Activated CD4-positive, CD25-positive, alpha-beta regulatory T cell treated with anti-CD3 and anti-CD28 coated beads, Interleukin-2, amount 50 U/mL, for 16 hours (primary cell): ENCODE data around the gene HSPA1A.
A peak's percentile ranks its signal among the peaks of the same experiment; 100 is the strongest.
"Not testable (repeated sequence)": the region's sequence is repeated elsewhere in the genome, so short reads cannot be mapped to it uniquely, and the experiment has no call there.

Experiments used
- DNase-seq: peaks from one replicate; pipeline ENCODE4 v3.0.0-alpha.2; 2020; ENCODE audit warnings: low read depth, low spot score

The HSPA1A gene

DNA sequence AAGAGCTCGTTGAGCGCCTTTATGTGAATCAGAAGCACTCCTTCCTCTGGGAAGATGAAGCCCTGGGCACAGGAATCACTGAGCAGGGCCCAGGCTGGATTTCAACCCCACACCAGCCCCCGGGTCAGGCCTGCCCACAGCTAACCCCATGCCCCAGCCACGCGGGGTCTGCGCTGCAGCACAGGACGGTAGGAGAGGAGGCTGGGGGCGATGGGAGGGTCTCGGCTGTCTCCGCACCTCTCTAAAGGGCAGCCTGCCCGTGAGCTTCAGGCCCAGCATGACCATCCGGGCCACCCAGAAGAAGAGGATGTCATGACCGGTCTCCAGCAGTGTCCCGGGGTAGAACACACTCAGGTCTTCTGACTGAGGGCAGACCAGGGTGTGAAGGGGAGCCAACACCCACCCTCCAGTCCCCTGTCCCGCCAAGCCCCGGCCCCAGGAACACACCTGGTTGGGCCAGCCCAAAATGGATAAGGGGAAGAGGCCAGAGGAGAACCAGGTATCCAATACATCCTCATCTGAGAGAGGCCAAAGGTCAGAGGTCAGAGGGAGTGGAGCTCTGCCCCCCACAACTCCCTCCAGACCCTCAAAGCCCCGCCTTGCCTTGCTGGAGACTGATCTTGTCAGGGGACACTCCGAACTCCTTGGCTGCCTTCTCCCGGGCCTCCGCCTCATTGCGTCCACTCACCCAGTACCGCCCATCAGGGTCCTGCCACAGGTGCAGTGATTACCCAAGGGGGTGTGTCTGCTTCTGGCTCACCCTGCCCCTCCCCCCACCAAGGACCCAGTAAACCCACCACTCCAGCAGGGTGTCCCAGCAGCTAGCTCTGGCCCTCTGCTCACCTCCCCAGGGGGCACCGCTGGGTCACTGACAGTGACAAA lies 33.9 kb upstream of the HSPA1A start:
- DNase-seq = no peak

- DNase-seq = no peak
Measured at GRCh38 chr6:31782126-31782855, 33.1 kb upstream of the HSPA1A start.

DNA sequence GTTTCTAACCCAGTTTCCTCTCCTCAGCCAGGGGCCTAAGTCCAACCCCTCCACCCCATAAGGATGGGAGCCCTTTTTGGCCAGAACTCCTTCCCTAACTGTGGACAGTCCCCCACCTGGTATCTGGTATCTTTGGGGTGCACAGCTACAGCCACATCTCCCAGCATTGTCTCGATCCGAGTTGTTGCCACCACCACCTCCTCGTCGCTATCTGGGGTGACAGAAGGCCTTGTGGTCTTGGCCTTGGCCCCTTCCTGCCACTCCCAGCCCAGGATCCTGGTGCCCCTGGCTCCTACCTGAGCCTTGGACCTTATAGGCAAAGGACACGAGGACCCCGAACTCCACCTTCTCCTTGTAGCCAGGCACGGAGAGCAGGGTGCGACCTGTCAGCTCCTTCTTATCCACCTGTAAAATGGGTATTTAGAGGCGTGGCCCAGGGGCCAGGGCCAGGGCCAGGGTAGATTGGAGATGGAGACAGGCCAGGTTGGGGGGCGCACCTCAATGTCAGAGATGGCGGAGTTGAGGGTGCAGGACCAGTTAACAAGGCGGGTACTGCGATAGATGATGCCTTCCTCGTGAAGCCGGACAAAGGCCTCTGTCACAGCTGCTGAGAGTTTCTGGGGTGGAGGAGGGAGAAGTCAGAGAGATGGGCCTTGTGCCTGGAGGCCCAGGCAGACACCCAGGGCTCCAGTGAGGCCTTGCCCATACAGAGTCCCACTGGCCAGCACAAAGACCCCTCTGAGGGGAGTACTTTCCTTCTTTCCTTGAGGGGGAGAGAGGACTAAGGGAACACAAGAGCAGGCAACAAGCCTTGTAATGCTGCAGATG lies 31.0 kb upstream of the HSPA1A start:
- no peak for DNase-seq

DNA sequence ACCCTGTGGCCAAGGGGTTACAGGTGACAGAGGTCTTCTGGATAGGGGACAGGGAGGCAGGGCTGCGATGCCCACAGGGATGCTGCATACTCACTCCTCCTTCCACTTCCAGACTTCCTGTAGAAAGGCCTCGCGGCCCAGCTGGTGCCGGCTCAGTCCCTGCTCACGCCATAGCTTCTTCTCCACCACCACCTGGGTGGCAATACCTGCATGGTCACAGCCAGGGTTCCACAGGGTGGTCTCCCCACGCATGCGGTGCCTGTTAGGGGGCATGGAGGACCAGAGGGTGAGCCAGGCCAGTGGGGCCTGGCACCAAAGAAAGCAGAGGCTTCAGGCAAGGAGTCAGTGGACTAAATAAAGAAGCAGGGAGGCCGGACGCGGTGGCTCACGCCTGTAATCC lies 29.9 kb upstream of the HSPA1A start:
- DNase-seq = no peak

DNA sequence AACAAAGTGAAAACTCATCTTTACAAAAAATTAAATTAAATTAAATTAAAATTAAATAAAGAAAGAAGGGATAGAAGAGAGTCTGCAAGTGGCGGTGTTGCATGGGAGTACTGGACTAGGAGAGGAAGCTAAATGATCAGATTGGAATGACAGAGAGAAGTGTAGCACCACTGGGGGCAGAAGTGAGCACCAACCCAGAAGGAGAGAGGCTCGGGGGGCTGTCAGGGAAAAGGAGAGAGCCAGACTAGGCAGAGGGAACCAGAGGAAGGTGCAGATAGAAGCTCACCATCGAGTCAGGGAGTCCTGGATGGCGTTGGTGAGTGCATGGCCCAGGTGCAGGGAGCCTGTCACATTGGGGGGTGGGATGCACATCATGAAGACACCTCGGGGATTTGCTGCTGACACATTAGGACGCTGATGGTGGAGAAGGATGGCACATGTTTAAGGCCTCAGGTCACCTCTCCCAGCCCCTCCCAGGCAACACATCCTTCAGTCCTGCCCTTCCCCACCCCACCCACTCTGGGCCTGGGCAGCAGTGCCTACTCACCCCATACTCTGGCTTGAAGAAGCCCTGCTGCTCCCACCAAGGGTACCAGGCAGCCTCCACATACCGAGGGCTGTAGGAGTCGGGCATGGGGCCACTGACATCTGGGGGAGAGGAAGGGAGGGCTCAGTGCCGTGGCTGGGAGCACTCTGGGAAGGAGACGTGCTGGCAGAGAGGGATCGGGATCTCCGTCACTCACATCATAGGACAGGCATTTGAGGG lies 23.8 kb upstream of the HSPA1A start:
- no peak for DNase-seq

DNA sequence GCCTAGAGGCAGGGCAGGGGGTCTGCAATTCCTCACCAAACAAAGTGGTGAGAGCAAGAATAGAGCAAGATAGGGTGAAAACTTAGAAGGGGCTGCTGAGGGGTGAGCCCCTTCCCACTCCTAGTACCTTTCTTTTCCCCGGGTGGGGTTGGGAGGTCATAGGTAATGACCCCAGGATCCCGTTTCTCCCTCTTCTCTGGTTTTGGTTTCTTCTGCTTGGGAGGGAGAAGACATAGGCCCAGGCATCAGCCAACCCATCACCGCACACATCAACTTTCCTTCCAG lies 23.3 kb upstream of the HSPA1A start:
- DNase-seq = no peak

- DNase-seq = no peak
Measured at GRCh38 chr6:31792761-31793171, 22.6 kb upstream of the HSPA1A start.

DNA sequence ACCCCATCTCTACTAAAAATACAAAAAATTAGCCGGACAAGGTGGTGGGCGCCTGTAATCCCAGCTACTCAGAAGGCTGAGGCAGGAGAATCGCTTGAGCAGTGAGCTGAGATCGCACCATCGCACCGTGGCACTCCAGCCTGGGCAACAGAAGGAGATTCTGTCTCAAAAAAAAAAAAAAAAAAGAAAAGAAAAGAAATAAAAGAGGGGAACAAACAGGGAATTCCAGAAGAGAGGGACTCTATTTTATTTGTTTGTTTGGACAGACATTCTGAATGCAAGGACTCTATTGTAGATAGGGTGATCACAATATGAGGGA lies 21.5 kb upstream of the HSPA1A start:
- DNase-seq = not testable (repeated sequence)

DNA sequence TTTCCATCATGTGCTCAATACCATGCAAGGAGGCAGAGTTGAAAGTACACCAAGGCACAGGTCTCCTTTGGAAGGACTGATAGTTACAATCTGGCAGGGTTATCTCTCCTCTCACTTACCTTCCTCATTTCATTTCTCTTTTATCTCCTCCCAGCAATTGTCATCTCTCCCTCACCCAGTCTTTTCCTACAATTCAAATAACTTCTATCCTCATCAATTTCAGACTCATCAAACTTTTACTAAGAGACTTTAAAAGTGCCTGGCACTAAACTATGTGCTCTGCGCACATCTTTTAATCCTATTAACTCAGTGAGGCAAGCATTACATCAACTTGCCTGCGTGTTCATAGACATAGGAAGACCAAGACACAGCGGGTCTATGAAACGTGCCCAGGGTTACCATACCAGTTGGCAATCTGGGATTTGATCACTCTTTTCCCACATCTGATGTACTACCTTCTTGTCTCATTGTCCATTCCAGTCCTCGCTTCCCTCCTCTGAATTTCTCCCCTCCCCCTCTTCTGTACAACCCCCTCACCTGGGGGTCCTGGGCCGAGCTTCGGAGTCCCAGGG lies 21.0 kb upstream of the HSPA1A start:
- no peak for DNase-seq

DNA sequence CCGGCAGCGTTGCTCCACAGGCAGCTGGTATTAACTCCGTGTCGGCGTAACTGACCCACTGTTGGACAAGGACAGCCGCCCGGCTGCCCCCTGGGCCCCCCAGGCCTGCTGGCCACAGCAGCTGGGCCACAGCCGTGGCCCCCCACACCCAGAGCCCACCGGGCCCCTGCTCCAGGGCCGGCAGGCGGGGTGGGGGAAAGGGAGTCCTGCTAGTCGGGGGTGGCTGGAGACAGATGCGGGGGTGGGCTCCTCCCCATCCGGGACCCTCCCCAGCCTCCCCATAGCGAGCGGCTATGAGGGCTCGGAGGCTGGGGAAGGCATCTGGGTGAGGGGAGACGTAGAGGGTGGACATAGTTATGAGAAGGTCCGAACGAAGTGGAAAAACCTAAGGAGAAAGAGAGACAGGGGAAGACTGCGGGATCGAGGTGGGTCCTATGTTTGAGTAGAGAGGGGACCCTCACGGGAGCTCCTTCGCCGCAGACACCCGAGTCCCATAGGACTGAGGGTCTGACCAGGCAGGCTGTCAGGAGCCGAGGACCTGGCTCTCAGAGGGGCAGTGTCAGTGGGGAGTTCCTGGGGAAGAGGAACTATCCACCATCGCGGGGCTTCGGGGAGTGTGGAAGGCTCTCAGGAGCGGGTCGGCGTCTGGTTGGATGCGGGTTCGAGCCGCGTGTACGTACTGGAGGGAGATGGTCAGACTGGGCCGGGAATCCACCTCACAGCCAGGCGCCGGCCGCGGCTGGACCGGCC lies 20.3 kb upstream of the HSPA1A start:
- DNase-seq = no peak

GRCh38 chr6:31795616-31796298 lies 19.6 kb upstream of the HSPA1A start, which contains the start of gene VARS1:
Gene VARS1, minus strand, starts transcription at chr6:31795752. Its CDS starts 535 bp downstream, at chr6:31795217.
- peak; percentile 66 for DNase-seq

DNA sequence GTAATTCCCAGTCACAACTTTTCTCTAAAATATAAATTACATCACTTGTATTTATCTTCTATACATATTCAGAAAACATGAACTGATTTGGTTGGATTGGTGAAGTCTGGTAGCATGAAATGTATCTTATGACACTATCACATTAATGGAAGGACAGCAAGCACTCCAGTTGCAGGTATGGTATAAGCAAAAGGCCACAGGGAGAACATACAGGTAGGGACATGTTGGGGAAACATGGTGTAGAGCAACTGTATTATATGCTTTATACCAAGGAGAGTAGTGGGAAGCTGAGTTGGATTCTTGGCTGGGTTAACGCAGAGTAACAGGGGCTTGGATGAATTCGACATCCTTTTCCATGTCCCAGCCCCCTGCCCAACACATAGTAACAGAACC lies 18.4 kb upstream of the HSPA1A start:
- DNase-seq = no peak

- no peak for DNase-seq
Measured at GRCh38 chr6:31797588-31797987, 17.8 kb upstream of the HSPA1A start.

DNA sequence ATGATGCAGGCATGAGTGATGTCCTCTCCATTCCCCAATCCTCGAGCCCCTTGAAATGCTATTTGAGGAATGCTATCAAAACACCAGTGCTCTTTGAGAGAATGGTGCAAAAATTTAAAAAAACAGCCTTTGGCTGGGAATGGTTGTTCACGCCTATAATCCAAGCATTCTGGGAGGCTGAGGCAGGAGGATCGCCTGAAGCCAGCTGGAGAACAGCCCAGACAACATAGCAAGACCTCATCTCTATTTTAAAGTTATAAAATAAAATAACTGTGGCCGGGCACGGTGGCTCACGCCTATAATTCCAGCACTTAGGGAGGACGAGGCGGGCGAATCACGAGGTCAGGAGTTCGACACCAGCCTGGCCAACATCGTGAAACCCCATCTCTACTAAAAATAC lies 15.6 kb upstream of the HSPA1A start:
- no peak for DNase-seq

DNA sequence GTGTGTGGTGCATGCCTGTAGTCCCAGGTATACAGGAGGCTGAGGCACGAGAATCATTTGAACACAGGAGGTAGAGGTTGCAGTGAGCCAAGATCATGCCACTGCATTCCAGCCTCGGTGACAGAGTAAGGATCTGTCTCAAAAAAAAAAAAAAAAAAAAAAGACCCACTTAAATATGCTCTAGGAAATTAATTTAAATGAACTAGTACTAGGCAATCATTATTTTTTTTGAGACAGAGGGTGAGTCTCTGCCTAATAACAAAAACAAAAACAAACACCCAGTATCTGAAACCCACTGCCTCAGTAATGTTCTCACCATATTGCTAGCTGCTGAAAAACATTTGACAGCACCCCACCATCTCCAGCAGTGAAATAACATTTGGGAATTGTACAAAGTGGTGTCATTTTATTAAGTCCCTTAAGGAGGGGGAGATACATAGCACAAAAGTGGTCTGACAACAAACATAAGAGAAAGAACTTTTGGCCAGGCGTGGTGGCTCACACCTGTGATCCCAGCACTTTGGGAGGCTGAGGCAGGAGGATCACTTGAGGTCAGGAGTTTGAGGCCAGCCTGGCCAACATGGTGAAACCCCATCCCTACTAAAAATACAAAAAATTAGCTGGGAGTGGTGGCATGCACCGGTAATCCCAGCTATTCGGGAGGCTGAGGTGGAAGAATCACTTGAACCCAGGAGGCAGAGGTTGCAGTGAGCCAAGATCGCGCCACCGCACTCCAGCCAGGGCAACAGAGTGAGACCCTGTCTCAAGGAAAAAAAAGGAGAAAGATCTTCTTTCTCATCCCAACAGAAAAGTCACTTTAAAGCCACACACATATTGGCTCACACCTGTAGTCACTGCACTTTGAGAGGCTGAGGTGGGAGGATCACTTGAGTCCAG lies 14.1 kb upstream of the HSPA1A start:
- DNase-seq = not testable (repeated sequence)

- no peak for DNase-seq
Measured at GRCh38 chr6:31805939-31806469, 9.3 kb upstream of the HSPA1A start.

DNA sequence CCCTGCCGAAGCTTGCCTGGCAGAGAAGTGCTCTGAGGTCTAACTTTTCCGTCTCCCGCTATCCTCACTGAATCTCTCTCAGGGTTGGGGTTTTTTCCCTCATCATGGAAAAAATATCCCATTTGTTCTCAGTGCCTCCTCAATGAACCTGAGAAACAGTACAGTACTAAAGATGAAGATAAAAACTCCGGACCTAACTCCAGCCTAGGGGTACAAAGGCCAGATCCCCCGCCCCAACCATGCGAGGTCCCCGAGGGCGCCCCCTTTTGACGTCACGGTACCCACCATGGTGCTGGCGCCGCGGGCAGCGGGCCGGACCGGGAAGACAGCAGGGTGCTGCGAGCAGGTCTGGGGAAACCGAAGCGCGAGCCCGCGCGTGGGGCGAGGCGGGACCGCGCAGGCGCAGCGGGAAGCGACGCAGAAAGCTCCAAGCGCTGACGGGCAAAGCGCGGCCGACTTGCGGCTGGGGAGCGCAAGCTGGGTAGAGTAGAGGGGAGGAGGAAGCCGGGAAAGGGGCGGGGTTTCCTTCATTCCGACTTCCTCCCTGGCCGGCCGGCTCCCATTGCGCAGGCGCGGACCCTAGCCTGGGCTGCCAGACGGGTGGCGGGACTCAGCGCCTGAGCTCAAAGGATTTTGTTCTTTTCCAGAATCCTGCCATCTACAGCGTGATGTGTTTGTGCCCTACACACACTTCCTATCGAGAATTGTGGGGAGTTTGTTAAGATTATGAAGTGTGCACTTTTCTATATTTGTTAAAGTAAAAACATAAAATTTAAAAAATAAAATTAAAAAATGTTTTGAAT lies 8.7 kb upstream of the HSPA1A start, which contains the start of gene LSM2:
Gene LSM2 (minus strand): TSS at position 497 of the 803 bp plus-strand sequence. CDS start 209 bp downstream, at position 288.
- DNase-seq = peak; percentile 85

DNA sequence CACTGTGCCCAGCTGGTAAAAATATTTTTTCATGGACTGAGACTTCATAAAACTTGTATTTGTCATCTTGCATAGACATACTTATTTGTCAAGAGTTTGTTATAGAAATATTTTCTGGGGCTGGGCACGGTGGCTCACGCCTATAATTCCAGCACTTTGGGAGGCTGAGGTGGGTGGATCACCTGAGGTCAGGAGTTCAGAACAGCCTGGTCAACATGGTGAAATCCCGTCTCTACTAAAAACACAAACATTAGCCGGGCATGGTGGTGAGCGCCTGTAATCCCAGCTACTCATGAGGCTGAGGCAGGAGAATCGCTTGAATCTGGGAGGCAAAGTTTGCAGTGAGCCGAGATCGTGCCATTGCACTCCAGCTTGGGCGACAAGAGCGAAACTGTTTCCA lies 6.7 kb upstream of the HSPA1A start:
- not testable (repeated sequence) for DNase-seq
